Measurements from ENCODE around the gene GOPC. TPM values are rescaled to one million over a fixed set of nuclear protein-coding genes. Genes with fewer than 3 reads are reported as not detected.

GOPC gene
- total RNA-seq, 4 donors from 2014 or later: 16.6 to 23.9 (median 18.4) TPM

DNA sequence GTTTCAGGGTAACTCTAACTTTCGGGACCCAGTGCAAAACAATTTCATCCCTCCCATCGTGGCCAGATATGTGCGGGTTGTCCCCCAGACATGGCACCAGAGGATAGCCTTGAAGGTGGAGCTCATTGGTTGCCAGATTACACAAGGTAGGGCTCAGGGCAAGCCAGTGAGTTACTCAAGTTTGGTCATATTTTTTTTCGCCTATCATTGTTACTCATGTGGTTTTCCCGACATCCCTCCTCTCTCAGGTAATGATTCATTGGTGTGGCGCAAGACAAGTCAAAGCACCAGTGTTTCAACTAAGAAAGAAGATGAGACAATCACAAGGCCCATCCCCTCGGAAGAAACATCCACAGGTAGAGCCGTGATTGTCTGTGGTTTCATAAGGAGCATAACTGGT, 61.6 kb downstream of the GOPC start:
- Histone ChIP-seq H3K9me3 (no peaks in the 10 kb centered on the region), H3K4me3 (no peak overlapping the region), H3K27ac (no peak overlapping the region), H3K4me1 (no peaks in the 10 kb centered on the region), H3K36me3 (peaks cover 0 to 26% (median 0%) of the 10 kb centered on the region in 3 donors), H3K27me3 (no peaks in the 10 kb centered on the region)
- TF ChIP-seq POLR2A (IDR thresholded peaks at IDR 0.05): no peak
- TF ChIP-seq, protein P1, sequence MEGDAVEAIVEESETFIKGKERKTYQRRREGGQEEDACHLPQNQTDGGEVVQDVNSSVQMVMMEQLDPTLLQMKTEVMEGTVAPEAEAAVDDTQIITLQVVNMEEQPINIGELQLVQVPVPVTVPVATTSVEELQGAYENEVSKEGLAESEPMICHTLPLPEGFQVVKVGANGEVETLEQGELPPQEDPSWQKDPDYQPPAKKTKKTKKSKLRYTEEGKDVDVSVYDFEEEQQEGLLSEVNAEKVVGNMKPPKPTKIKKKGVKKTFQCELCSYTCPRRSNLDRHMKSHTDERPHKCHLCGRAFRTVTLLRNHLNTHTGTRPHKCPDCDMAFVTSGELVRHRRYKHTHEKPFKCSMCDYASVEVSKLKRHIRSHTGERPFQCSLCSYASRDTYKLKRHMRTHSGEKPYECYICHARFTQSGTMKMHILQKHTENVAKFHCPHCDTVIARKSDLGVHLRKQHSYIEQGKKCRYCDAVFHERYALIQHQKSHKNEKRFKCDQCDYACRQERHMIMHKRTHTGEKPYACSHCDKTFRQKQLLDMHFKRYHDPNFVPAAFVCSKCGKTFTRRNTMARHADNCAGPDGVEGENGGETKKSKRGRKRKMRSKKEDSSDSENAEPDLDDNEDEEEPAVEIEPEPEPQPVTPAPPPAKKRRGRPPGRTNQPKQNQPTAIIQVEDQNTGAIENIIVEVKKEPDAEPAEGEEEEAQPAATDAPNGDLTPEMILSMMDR (IDR thresholded peaks at IDR 0.05): no peak
- DNase-seq: no peak

DNA sequence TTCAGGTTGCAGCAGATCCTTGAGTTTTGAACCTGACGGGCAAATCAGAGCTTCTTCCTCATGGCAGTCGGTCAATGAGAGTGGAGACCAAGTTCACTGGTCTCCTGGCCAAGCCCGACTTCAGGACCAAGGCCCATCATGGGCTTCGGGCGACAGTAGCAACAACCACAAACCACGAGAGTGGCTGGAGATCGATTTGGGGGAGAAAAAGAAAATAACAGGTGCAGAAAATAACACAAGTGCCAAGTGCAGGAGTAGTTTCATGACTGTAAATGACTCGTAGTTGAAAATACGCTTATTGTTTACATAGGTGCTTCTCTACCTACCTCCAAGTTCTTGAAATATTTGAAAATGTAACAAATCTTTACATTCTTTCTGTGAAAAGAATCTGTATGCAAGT, 63.7 kb downstream of the GOPC start:
- H3K27ac ChIP-seq: no peak overlapping the region
- no peak overlapping the region for H3K4me3 ChIP-seq
- H3K27me3 ChIP-seq: no peaks in the 10 kb centered on the region
- peaks cover 0 to 26% (median 0%) of the 10 kb centered on the region in 3 donors for H3K36me3 ChIP-seq
- no peak for DNase-seq
- TF ChIP-seq, protein P1 (IDR thresholded peaks at IDR 0.05): no peak
- TF ChIP-seq POLR2A (IDR thresholded peaks at IDR 0.05): no peak
- no peaks in the 10 kb centered on the region for H3K4me1 ChIP-seq
- no peaks in the 10 kb centered on the region for H3K9me3 ChIP-seq

DNA sequence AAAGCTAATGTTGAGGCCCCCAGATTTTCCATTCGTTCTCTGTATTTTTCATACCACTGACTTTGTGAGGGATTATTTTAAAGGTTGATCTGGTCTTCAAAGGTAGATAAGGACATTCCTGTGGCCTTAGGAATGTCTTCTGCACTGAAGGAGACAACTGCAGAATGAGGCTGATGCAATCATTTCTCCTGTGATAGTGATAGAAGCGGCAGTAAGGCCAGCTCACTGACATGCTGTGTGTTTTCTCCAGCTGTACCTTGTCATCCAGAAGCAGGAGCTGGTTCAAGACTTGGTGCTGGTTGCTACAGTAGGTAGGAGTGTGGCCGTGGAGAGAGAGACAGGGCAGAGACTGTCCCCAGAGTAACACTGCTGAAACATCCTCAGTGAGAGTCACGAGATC, 66.0 kb downstream of the GOPC start:
- no peak overlapping the region for H3K4me3 ChIP-seq
- H3K27ac ChIP-seq: no peak overlapping the region
- TF ChIP-seq POLR2A (IDR thresholded peaks at IDR 0.05): no peak
- TF ChIP-seq, protein P1 (IDR thresholded peaks at IDR 0.05): no peak
- no peaks in the 10 kb centered on the region for H3K9me3 ChIP-seq
- peaks cover 0 to 25% (median 0%) of the 10 kb centered on the region in 3 donors for H3K36me3 ChIP-seq
- DNase-seq: no peak
- H3K27me3 ChIP-seq: no peaks in the 10 kb centered on the region
- no peaks in the 10 kb centered on the region for H3K4me1 ChIP-seq

DNA sequence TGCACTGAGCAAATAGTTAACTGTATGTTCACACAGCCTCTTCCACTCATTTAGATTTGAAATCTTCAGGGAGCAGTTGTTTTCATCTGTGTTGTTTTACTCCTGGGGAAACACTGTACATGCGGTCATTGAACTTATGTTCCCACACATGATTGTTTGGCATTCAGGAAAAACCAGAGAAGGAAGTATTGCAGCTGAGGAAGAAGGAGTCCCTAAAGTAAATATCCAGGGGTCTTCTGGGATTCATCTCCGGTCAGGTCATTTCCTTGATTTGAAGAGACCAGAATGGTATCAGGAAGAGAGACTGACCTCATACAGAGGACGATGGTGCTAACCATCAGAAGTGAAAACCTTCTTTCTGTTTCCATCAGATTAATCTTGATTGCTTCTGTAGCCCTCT, 67.3 kb downstream of the GOPC start:
- Histone ChIP-seq H3K27me3 (no peaks in the 10 kb centered on the region), H3K9me3 (no peaks in the 10 kb centered on the region), H3K36me3 (peaks cover 0 to 14% (median 0%) of the 10 kb centered on the region in 3 donors), H3K27ac (no peak overlapping the region), H3K4me1 (no peaks in the 10 kb centered on the region), H3K4me3 (no peak overlapping the region)
- no peak for TF ChIP-seq POLR2A (IDR thresholded peaks at IDR 0.05)
- TF ChIP-seq, protein P1 (IDR thresholded peaks at IDR 0.05): no peak
- no peak for DNase-seq

DNA sequence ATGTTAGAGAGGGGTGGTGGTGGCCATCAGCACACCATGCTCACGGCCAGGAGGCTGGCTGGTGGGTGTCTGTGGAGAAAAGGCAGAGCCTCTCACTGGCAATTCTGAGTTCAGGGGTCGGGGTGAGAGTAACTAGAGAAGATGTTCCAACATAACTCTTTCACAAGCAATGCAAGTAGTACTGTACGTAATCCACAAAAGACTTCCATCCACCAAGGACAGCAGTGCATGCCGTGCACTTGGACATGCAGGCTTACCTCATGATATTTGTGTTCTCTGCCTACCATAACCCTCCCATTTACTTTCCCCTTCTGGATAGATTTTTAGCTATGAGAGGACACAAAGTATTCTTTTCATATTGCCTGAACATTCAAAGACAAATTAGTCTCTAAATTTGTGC, 68.5 kb downstream of the GOPC start:
- DNase-seq: no peak
- H3K36me3 ChIP-seq: peaks cover 0 to 14% (median 0%) of the 10 kb centered on the region in 3 donors
- H3K4me1 ChIP-seq: no peaks in the 10 kb centered on the region
- H3K4me3 ChIP-seq: no peak overlapping the region
- TF ChIP-seq, protein P1 (IDR thresholded peaks at IDR 0.05): no peak
- no peaks in the 10 kb centered on the region for H3K27me3 ChIP-seq
- H3K9me3 ChIP-seq: no peaks in the 10 kb centered on the region
- peak overlapping the region in 1 of 4 donors; percentile 18 for H3K27ac ChIP-seq
